ENCODE measurements around the gene FAM170B.

FAM170B gene

DNA sequence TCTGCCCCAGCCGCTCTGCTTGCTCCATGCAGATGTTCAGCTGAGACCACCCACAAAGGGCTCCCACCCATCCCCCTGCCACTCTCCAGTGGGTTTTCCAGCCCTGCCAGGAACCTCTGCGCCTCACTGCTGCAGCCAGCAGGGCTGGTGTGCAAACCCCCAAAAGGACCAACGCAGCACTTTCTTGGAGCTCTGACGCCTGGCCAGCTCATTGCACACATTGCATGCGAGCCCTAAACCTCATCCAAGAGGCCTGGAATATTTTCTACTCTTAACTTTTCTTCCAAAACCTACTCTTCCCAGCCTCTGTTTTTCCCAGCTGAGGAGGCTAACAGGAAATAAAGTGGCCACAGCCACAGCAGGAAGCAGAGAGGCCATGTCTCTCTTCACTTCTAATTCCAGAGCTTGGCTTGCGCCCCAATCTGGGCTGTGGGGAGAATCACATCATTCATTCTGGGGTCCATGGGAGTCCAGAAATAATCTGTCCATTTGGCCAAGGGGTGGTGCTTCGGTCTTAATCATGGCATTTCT, 4.6 kb upstream of the FAM170B start (continued):
- no peak for TF ChIP-seq ZNF19 (tag by site-specific recombination; IDR thresholded peaks at IDR 0.05; ENCODE audit: low read depth)

DNA sequence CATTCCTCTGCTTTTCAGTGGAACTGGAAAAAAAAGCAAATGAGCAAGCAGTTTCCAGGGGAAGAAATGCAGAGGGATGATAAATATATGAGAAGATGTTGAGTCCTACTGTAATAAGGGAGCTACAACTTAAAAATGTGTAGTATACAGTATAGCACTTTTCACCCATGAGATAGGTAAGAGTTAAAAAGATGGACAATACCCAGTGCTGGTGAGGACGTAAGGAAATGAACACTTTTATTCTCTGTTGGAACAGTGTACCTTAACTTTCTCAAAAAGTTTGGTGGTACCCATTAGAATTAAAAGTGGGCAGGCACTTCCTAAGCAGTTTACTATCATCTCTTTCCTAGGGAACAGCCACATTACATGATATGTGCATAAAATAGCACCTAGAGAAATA, 2.7 kb upstream of the FAM170B start:
- Histone ChIP-seq H3K9me3 (ENCODE audit: control insufficient read depth, insufficient read depth, low read depth, low read length) (no peaks in the 10 kb centered on the region), H3K27ac (ENCODE audit: extremely low read depth, low read depth, low read length) (no peak overlapping the region), H3K4me1 (ENCODE audit: control insufficient read depth, insufficient read depth, low read length) (no peaks in the 10 kb centered on the region), H3K36me3 (ENCODE audit: control insufficient read depth in 2 of 2, insufficient read depth in 1 of 2, low read length in 2 of 2) (no peaks in the 10 kb centered on the region), H3K4me3 (ENCODE audit: low read depth, low read length) (no peak overlapping the region)
- ChIA-PET CTCF (no interaction called here), POLR2A (no interaction called here)
- TF ChIP-seq SETDB1 (IDR thresholded peaks at IDR 0.05; ENCODE audit: insufficient read length, low read length) (peak; percentile 4), ZNF585B (tag by site-specific recombination; IDR thresholded peaks at IDR 0.05) (no peak), ZNF184 (tag by site-specific recombination; IDR thresholded peaks at IDR 0.05) (peak; percentile 85)

DNA sequence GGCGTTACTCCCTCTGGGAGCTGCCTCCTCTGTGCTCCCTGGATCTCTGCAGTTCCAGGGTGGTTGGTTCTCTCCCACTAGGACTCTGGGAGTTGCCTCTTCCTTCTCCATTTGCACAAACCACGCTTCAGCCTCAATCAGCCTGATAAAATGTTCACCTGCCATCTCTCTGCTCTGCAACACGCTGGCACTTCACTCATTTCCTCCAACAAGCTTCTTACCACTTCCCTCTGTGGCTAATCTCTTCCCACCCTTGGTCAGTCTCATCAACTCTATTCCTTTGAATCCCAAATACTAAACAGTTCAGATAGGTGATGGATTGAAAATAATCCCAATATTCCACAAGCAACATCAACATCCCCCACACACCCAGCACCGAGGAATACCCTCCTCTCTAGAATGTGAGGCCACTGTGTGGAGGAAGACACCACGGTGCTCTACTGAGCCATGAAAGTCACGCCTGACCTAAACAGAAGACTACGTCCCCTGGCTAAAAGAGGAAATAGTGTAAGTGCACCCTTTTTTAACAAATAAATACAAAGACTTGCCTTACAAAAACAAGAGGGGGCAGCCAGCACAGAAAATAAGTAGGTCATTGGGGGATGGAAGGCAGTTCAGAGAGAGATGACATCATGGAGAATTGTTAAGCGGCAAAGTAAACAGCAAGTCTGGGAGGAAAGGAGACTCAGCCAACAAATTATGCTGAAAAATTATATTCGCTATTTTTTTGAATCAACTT, 1.9 kb upstream of the FAM170B start:
- POLR2A ChIA-PET: no interaction called here
- CTCF ChIA-PET: interaction anchor here (0.8 to 1.5 kb wide), 2 partner anchors 29 to 267 kb away, joined by 3 to 10 read pairs; no protein-coding TSS in a partner anchor
- no peak for TF ChIP-seq HOXC10 (CRISPR knock-in tag; IDR thresholded peaks at IDR 0.05)
- TF ChIP-seq ZNF768 (tag by site-specific recombination; IDR thresholded peaks at IDR 0.05): no peak
- TF ChIP-seq YY1 (tag by site-specific recombination; IDR thresholded peaks at IDR 0.05): no peak
- no peak for TF ChIP-seq ZNF37A (tag by site-specific recombination; IDR thresholded peaks at IDR 0.05)
- TF ChIP-seq ZNF660 (tag by site-specific recombination; IDR thresholded peaks at IDR 0.05): no peak
- TF ChIP-seq, protein P1, sequence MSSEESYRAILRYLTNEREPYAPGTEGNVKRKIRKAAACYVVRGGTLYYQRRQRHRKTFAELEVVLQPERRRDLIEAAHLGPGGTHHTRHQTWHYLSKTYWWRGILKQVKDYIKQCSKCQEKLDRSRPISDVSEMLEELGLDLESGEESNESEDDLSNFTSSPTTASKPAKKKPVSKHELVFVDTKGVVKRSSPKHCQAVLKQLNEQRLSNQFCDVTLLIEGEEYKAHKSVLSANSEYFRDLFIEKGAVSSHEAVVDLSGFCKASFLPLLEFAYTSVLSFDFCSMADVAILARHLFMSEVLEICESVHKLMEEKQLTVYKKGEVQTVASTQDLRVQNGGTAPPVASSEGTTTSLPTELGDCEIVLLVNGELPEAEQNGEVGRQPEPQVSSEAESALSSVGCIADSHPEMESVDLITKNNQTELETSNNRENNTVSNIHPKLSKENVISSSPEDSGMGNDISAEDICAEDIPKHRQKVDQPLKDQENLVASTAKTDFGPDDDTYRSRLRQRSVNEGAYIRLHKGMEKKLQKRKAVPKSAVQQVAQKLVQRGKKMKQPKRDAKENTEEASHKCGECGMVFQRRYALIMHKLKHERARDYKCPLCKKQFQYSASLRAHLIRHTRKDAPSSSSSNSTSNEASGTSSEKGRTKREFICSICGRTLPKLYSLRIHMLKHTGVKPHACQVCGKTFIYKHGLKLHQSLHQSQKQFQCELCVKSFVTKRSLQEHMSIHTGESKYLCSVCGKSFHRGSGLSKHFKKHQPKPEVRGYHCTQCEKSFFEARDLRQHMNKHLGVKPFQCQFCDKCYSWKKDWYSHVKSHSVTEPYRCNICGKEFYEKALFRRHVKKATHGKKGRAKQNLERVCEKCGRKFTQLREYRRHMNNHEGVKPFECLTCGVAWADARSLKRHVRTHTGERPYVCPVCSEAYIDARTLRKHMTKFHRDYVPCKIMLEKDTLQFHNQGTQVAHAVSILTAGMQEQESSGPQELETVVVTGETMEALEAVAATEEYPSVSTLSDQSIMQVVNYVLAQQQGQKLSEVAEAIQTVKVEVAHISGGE (tag by site-specific recombination; conservative IDR thresholded peaks at IDR 0.05; ENCODE audit: low read depth): no peak
- TF ChIP-seq, protein P2, sequence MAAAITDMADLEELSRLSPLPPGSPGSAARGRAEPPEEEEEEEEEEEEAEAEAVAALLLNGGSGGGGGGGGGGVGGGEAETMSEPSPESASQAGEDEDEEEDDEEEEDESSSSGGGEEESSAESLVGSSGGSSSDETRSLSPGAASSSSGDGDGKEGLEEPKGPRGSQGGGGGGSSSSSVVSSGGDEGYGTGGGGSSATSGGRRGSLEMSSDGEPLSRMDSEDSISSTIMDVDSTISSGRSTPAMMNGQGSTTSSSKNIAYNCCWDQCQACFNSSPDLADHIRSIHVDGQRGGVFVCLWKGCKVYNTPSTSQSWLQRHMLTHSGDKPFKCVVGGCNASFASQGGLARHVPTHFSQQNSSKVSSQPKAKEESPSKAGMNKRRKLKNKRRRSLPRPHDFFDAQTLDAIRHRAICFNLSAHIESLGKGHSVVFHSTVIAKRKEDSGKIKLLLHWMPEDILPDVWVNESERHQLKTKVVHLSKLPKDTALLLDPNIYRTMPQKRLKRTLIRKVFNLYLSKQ (tag by site-specific recombination; IDR thresholded peaks at IDR 0.05; ENCODE audit: borderline replicate concordance): no peak
- no peak for TF ChIP-seq ZNF521 (tag by site-specific recombination; IDR thresholded peaks at IDR 0.05)
- no peak for TF ChIP-seq ZNF266 (tag by site-specific recombination; IDR thresholded peaks at IDR 0.05; ENCODE audit: low read depth)
- TF ChIP-seq, protein P3, sequence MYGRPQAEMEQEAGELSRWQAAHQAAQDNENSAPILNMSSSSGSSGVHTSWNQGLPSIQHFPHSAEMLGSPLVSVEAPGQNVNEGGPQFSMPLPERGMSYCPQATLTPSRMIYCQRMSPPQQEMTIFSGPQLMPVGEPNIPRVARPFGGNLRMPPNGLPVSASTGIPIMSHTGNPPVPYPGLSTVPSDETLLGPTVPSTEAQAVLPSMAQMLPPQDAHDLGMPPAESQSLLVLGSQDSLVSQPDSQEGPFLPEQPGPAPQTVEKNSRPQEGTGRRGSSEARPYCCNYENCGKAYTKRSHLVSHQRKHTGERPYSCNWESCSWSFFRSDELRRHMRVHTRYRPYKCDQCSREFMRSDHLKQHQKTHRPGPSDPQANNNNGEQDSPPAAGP (tag by site-specific recombination; IDR thresholded peaks at IDR 0.05): no peak
- TF ChIP-seq ZNF24 (tag by site-specific recombination; IDR thresholded peaks at IDR 0.05): no peak
- TF ChIP-seq ZNF426 (tag by site-specific recombination; IDR thresholded peaks at IDR 0.05): no peak
- TF ChIP-seq ZNF629 (tag by site-specific recombination; IDR thresholded peaks at IDR 0.05): peak; percentile 74
- no peak for TF ChIP-seq ZNF785 (tag by site-specific recombination; IDR thresholded peaks at IDR 0.05)
- TF ChIP-seq, protein P4, sequence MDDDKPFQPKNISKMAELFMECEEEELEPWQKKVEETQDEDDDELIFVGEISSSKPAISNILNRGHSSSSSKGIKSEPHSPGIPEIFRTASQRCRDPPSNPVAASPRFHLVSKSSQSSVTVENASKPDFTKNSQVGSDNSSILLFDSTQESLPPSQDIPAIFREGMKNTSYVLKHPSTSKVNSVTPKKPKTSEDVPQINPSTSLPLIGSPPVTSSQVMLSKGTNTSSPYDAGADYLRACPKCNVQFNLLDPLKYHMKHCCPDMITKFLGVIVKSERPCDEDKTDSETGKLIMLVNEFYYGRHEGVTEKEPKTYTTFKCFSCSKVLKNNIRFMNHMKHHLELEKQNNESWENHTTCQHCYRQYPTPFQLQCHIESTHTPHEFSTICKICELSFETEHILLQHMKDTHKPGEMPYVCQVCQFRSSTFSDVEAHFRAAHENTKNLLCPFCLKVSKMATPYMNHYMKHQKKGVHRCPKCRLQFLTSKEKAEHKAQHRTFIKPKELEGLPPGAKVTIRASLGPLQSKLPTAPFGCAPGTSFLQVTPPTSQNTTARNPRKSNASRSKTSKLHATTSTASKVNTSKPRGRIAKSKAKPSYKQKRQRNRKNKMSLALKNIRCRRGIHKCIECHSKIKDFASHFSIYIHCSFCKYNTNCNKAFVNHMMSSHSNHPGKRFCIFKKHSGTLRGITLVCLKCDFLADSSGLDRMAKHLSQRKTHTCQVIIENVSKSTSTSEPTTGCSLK (tag by site-specific recombination; IDR thresholded peaks at IDR 0.05): no peak
- no peak for TF ChIP-seq BCL11B (tag by site-specific recombination; IDR thresholded peaks at IDR 0.05; ENCODE audit: low read depth)
- TF ChIP-seq ZFP69B (tag by site-specific recombination; IDR thresholded peaks at IDR 0.05): no peak
- no peak for TF ChIP-seq ZNF10 (tag by site-specific recombination; IDR thresholded peaks at IDR 0.05)
- peak; percentile 48; the same call in 1 of the 2 replicates for TF ChIP-seq ZBTB21 (tag by site-specific recombination; IDR thresholded peaks at IDR 0.05)

More for the DNA sequence above, 1.9 kb upstream of the FAM170B start:
- Histone ChIP-seq H3K4me1 (ENCODE audit: control insufficient read depth, insufficient read depth, low read length) (no peaks in the 10 kb centered on the region), H3K4me3 (ENCODE audit: low read depth, low read length) (no peak overlapping the region), H3K27ac (ENCODE audit: extremely low read depth, low read depth, low read length) (no peak overlapping the region), H3K9me3 (ENCODE audit: control insufficient read depth, insufficient read depth, low read depth, low read length) (no peaks in the 10 kb centered on the region), H3K36me3 (ENCODE audit: control insufficient read depth in 2 of 2, insufficient read depth in 1 of 2, low read length in 2 of 2) (no peaks in the 10 kb centered on the region)
